ENCODE results near the gene MRGPRF.

MRGPRF gene

GRCh38 chr11:68997124-68997994 is 15.7 kb downstream of the MRGPRF start:
- no peak for TF ChIP-seq CTCF (IDR thresholded peaks at IDR 0.05; ENCODE audit: insufficient read depth, low read depth, low read length, missing control alignments)
- H3K4me3 ChIP-seq (ENCODE audit: low read depth, low read length), result no peak overlapping the region
- no peak for DNase-seq (ENCODE audit: low read depth)

- no peak overlapping the region for H3K4me3 ChIP-seq (ENCODE audit: low read depth, low read length)
- no peak for TF ChIP-seq CTCF (IDR thresholded peaks at IDR 0.05; ENCODE audit: insufficient read depth, low read depth, low read length, missing control alignments)
- no peak for DNase-seq (ENCODE audit: low read depth)
These were observed 16.5 kb downstream of the MRGPRF start for GRCh38 chr11:68996376-68997123.

- no peak for TF ChIP-seq CTCF (IDR thresholded peaks at IDR 0.05; ENCODE audit: insufficient read depth, low read depth, low read length, missing control alignments)
- no peak for DNase-seq (ENCODE audit: low read depth)
- H3K4me3 ChIP-seq (ENCODE audit: low read depth, low read length), result no peak overlapping the region
These were observed 18.2 kb downstream of the MRGPRF start for GRCh38 chr11:68994894-68995285.

GRCh38 chr11:68994161-68994893 is 18.7 kb downstream of the MRGPRF start:
- no peak for DNase-seq (ENCODE audit: low read depth)
- TF ChIP-seq CTCF (IDR thresholded peaks at IDR 0.05; ENCODE audit: insufficient read depth, low read depth, low read length, missing control alignments), result no peak
- H3K4me3 ChIP-seq (ENCODE audit: low read depth, low read length), result no peak overlapping the region

GRCh38 chr11:68993546-68993945 is 19.5 kb downstream of the MRGPRF start:
- H3K4me3 ChIP-seq (ENCODE audit: low read depth, low read length), result no peak overlapping the region
- no peak for TF ChIP-seq CTCF (IDR thresholded peaks at IDR 0.05; ENCODE audit: insufficient read depth, low read depth, low read length, missing control alignments)
- no peak for DNase-seq (ENCODE audit: low read depth)

GRCh38 chr11:68992743-68993255 is 20.2 kb downstream of the MRGPRF start:
- TF ChIP-seq CTCF (IDR thresholded peaks at IDR 0.05; ENCODE audit: insufficient read depth, low read depth, low read length, missing control alignments), result no peak
- H3K4me3 ChIP-seq (ENCODE audit: low read depth, low read length), result no peak overlapping the region
- no peak for DNase-seq (ENCODE audit: low read depth)

All from GM12865 (cell line).